KMS-11 (cell line): ENCODE data around the gene PAAF1.

ENCODE experiments used
- H2AFZ ChIP-seq: fragments of 200-600 bp; sonication (generic); 2 replicates; pipeline ENCODE4 v1.6.1; 2016; ENCODE audit warnings: antibody characterized with exemption, mixed run types, low read depth
- H3K27ac ChIP-seq: fragments of 200-600 bp; sonication (generic); 2 replicates; pipeline ENCODE4 v1.6.1; 2016; ENCODE audit warnings: mild to moderate bottlenecking, mixed run types
- H3K27me3 ChIP-seq: fragments of 200-600 bp; sonication (generic); 2 replicates; pipeline ENCODE4 v1.6.1; 2017; ENCODE audit warnings: mild to moderate bottlenecking, low read depth, mixed run types, moderate library complexity; ENCODE audit not compliant: insufficient read depth
- H3K36me3 ChIP-seq: fragments of 200-600 bp; sonication (generic); 2 replicates; pipeline ENCODE4 v1.6.1; 2017; ENCODE audit warnings: mild to moderate bottlenecking, mixed run types; ENCODE audit not compliant: insufficient read depth
- H3K4me1 ChIP-seq: fragments of 200-600 bp; sonication (generic); 2 replicates; pipeline ENCODE4 v1.6.1; 2016; ENCODE audit warnings: mild to moderate bottlenecking, low read depth, mixed run types; ENCODE audit not compliant: poor library complexity, severe bottlenecking
- H3K4me2 ChIP-seq: fragments of 200-600 bp; sonication (generic); 2 replicates; pipeline ENCODE4 v1.7.0; 2016; ENCODE audit warnings: mild to moderate bottlenecking, mixed run types
- H3K4me3 ChIP-seq: fragments of 200-600 bp; sonication (generic); IDR thresholded peaks from 2 replicates; pipeline ENCODE4 v1.6.1; 2017; ENCODE audit warnings: low read depth, low read length, mixed read lengths; ENCODE audit not compliant: insufficient read depth
- H3K79me2 ChIP-seq: fragments of 200-600 bp; sonication (generic); 2 replicates; pipeline ENCODE4 v1.6.1; 2016; ENCODE audit warnings: low read depth, mixed run types; ENCODE audit not compliant: insufficient read depth
- H3K9ac ChIP-seq: fragments of 200-600 bp; sonication (generic); 2 replicates; pipeline ENCODE4 v1.6.1; 2016; ENCODE audit warnings: mild to moderate bottlenecking, mixed run types
- H4K20me1 ChIP-seq: fragments of 200-600 bp; sonication (generic); 2 replicates; pipeline ENCODE4 v1.6.1; 2016; ENCODE audit warnings: mild to moderate bottlenecking, mixed run types; ENCODE audit not compliant: insufficient read depth
- TF ChIP-seq, protein P1 (sequence below): fragments of 200-600 bp; sonication (generic); conservative IDR thresholded peaks from 2 replicates; pipeline ENCODE4 v1.6.1; 2017; ENCODE audit warnings: low read depth, mild to moderate bottlenecking, antibody characterized with exemption, low read length, moderate library complexity, mixed read lengths

Gene PAAF1

DNA sequence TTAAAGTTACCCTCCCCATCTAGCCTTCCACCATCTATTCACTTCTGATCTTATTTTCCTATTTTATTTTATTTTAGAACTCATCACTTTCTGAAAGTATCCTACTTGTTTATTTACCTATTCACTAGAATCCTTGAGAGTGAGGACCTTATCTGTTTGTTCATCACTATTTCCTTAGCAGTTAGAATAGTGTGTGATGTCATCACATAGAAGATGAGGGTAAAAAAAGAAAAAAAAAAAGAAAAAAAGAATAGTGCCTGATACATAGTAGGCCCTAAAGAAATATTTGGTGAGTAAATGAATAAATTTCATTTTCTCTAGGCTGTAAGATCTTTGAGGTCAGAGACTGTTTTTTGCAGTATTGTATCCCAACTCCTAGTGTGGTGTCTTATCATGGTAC lies 36.7 kb downstream of the PAAF1 start:
- no peak overlapping the region for H3K9ac ChIP-seq
- no peak overlapping the region for H3K4me3 ChIP-seq
- H2AFZ ChIP-seq: no peak overlapping the region
- no peaks in the 10 kb centered on the region for H3K79me2 ChIP-seq
- H3K4me1 ChIP-seq: peaks cover 10% of the 10 kb centered on the region
- H3K4me2 ChIP-seq: no peak overlapping the region
- no peaks in the 10 kb centered on the region for H4K20me1 ChIP-seq
- H3K36me3 ChIP-seq: no peaks in the 10 kb centered on the region; the same call in 1 of the 2 replicates
- H3K27me3 ChIP-seq: no peaks in the 10 kb centered on the region
- H3K27ac ChIP-seq: no peak overlapping the region
- TF ChIP-seq, protein P1, sequence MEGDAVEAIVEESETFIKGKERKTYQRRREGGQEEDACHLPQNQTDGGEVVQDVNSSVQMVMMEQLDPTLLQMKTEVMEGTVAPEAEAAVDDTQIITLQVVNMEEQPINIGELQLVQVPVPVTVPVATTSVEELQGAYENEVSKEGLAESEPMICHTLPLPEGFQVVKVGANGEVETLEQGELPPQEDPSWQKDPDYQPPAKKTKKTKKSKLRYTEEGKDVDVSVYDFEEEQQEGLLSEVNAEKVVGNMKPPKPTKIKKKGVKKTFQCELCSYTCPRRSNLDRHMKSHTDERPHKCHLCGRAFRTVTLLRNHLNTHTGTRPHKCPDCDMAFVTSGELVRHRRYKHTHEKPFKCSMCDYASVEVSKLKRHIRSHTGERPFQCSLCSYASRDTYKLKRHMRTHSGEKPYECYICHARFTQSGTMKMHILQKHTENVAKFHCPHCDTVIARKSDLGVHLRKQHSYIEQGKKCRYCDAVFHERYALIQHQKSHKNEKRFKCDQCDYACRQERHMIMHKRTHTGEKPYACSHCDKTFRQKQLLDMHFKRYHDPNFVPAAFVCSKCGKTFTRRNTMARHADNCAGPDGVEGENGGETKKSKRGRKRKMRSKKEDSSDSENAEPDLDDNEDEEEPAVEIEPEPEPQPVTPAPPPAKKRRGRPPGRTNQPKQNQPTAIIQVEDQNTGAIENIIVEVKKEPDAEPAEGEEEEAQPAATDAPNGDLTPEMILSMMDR: no peak

DNA sequence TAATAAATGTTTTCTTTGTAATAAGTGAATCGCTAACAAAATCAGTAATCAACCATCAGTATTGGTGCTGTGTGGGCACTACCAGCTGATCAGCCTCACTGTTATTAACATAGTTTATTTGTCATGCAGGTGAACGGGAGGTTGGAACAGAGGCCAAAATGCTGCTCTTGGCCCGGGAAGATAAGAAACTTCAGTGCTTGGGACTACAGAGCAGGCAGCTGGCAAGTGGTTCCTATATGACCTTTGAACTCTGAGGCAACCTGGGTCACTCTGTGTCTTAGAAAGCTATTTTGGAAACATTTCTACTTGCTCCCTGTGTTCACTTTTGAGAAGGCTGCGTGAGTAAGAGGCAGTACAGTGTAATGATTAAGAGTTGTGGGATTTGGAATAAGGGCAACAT lies 37.5 kb downstream of the PAAF1 start:
- H3K27ac ChIP-seq: no peak overlapping the region
- H3K36me3 ChIP-seq: no peaks in the 10 kb centered on the region; the same call in 1 of the 2 replicates
- peaks cover 10% of the 10 kb centered on the region for H3K4me1 ChIP-seq
- H3K4me2 ChIP-seq: no peak overlapping the region
- no peak overlapping the region for H3K4me3 ChIP-seq
- H3K27me3 ChIP-seq: no peaks in the 10 kb centered on the region
- H2AFZ ChIP-seq: no peak overlapping the region
- TF ChIP-seq, protein P1: no peak
- no peak overlapping the region for H3K9ac ChIP-seq
- H4K20me1 ChIP-seq: no peaks in the 10 kb centered on the region
- H3K79me2 ChIP-seq: no peaks in the 10 kb centered on the region

- H3K27ac ChIP-seq: no peak overlapping the region
- TF ChIP-seq, protein P1: no peak
- H4K20me1 ChIP-seq: no peaks in the 10 kb centered on the region
- no peaks in the 10 kb centered on the region for H3K27me3 ChIP-seq
- H3K79me2 ChIP-seq: no peaks in the 10 kb centered on the region
- H3K4me2 ChIP-seq: no peak overlapping the region
- H2AFZ ChIP-seq: no peak overlapping the region
- no peak overlapping the region for H3K9ac ChIP-seq
- peaks cover 10% of the 10 kb centered on the region for H3K4me1 ChIP-seq
- no peaks in the 10 kb centered on the region; the same call in 1 of the 2 replicates for H3K36me3 ChIP-seq
- H3K4me3 ChIP-seq: no peak overlapping the region
Measured at GRCh38 chr11:73916435-73916834, 39.6 kb downstream of the PAAF1 start.

DNA sequence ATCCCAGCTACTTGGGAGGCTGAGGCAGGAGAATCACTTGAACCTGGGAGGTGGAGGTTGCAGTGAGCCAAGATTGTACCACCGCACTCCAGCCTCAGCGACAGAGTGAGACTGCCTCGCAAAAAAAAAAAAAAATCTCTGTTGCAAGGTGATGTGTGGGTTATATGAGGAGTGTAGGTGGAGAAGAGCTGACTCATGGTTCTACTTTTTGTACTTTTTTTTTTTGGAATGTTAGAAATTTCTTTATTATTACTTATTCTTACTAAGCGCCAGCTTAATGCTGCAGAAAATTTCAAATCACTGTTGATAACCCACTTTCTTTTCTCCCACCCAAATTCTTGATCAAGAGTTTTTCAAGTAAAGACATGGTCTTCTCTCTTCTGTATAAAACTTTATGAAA lies 44.4 kb downstream of the PAAF1 start:
- Histone ChIP-seq H3K27ac (no peak overlapping the region), H4K20me1 (no peaks in the 10 kb centered on the region), H3K79me2 (no peaks in the 10 kb centered on the region), H3K36me3 (no peaks in the 10 kb centered on the region; the same call in 1 of the 2 replicates), H3K27me3 (no peaks in the 10 kb centered on the region), H3K4me1 (no peaks in the 10 kb centered on the region), H3K4me3 (no peak overlapping the region), H2AFZ (no peak overlapping the region), H3K4me2 (no peak overlapping the region), H3K9ac (no peak overlapping the region)
- TF ChIP-seq, protein P1: no peak

GRCh38 chr11:73929388-73929787 lies 52.6 kb downstream of the PAAF1 start:
- Histone ChIP-seq H3K4me1 (peaks cover 3% of the 10 kb centered on the region), H2AFZ (no peak overlapping the region), H3K36me3 (no peaks in the 10 kb centered on the region), H3K9ac (no peak overlapping the region), H3K4me2 (no peak overlapping the region), H3K4me3 (no peak overlapping the region), H3K27ac (no peak overlapping the region), H4K20me1 (no peaks in the 10 kb centered on the region), H3K27me3 (no peaks in the 10 kb centered on the region), H3K79me2 (no peaks in the 10 kb centered on the region)
- TF ChIP-seq, protein P1: no peak
